Anterior cingulate cortex (tissue), 58 donors: ENCODE measurements around the gene TMIE.
"Not testable (repeated sequence)": the region's sequence is repeated elsewhere in the genome, so short reads cannot be mapped to it uniquely, and the experiment has no call there.

Experiments used
- DNase-seq, 58 donors: peaks; one replicate each; lab custom pipeline; 2025; lab: John Stamatoyannopoulos, UW

TMIE gene

DNA sequence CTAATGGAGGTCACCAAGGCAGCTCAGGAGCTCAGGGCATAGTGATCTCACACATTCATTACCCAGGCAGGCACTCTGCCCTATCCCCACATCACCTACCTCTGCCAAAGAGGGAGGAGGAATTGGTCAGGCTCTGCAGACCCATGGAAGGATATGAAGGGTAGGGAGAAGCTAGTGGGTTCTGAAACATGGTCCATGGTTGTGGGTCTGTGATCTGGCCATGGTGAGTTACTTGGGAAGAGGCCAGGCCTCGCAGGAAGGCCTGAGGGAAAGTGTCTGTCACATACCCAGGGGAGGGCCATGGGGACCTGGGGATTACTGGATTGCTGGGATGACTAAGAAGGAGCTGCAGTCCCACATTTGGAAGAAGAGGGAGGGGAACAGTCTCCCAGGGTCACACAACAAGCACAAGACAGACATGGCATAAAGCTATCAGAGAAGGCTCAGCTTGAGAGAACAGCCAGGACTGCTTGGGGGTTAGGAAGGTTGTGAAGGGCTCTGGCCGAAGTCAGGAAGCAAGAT lies 17.9 kb downstream of the TMIE start:
- DNase-seq: no peak

DNA sequence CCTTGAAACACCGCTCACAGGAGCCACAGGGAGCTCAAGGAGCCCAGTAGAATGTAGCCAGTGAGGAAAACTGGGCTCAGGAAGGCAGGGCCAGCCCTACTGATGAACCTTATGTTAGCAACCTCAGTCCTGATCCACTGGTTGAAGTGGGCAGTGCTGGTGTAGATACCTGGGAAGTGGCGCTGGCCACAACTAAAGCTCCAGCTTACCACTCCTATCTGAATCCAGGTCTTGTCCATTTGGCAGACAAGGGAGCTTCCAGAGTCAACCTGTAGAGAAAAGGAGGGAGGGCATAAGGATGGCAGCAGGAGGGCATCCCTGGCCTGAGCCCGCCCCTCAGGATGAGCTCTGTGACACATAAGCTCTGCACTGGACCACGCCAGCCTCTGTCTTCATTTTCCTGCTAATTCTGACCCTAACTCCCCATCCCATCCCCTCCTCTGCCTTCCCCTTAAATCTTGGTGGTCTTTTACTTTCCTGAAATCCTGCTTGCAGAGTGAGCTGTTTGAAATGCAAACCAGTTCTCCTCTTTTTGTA lies 18.6 kb downstream of the TMIE start:
- DNase-seq: no peak

DNA sequence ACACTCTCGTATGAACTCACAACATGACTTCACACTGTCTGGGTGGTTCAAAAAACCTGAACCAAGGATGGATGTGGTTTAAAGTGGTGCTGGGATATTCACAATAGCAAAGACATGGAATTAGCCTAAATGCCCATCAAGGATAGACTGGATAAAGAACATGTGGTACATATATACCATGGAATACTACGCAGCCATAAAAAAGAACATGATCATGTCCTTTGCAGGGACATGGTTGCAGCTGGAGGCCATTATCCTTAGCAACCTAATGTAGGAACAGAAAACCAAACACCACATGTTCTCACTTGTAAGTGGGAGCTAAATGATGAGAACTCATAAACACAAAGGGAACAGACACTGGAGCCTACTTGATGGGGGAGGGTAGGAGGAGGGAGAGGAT lies 19.8 kb downstream of the TMIE start:
- no peak for DNase-seq

DNA sequence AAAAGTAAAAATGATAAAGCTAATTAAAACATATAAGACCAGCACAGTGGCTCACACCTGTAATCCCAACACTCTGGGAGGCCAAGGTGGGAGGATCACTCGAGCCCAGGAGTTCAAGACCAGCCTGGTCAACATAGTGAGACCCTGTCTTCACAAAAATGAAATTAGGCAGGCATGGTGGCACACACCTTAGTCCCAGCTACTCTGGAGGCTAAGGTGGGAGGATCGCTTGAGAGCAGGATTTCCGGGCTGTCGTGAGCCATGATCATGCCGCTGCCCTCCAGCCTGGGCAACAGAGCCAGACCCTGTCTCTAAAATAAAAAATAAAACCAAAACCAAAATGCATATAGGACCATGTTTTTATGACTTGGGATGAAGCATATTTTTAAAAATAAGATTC lies 21.3 kb downstream of the TMIE start:
- DNase-seq: no peak

DNA sequence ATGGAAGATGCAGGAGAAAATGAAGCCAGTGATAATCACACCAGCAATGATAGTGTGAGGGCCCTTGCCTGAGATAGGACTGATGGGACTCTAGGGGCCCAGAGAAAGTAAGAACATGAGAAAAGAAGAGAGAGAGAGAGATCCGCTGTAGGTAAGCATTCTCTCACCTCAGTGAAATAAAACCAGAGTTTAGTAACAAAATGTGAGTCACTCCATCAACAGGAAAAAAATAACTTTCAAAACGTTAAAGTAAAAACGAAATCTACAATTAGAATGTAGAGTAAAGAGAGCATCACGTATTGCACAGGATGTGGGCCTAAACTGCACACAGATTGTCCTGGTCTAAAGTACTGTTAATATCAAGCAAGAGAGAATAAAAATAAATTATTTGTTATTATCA lies 23.2 kb downstream of the TMIE start:
- DNase-seq: no peak

DNA sequence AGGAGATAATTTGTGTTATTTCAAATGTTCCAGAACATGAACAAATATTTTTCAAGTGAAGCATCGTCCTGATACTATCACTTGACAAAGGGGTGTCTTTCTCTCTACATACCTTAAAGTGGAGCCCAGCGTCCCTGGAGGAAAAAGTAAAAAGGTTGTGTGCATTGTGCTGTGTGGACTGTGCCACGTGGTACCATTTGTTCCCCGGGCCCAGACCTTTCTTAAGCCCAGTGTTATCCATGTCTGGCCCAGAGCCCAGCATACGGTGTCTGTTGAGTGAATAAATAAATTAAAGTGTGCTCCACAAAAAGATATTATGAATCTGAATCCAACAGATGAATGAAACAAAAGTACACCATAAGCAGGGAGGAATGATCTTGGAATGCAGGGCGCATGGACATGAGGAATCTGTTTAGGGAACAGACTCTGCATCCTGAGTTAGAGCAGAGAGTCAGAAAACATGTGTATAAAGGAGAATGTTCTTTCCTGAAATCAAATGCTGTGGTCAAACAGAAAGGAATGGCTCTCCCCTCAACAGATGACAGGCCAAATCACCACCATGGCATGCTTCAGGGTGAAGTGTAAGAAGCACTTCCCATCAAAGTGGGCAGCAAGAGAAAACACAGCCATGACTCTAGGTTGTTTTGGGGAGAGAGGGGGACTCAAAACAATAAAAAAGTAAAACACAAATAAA lies 24.6 kb downstream of the TMIE start:
- no peak for DNase-seq

DNA sequence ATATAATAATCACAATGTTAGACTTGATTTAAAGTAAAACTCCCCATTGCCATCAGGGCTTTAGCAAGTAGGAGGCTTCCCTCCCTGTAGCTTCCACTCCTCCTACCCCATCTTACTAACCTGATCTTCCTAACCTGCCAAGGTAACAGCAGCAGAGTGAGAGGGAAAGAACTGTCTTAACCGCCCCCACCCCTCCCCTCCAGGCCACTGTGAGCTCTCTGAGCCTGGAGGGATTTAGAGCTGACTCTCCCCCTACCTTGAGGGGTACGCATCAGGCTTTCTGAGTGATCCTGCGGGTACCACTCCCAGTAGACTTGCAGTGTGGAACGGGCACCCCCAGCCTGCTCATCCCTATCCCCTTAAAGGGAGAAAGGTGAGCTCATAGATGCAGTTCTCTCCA lies 27.8 kb downstream of the TMIE start:
- DNase-seq: no peak

DNA sequence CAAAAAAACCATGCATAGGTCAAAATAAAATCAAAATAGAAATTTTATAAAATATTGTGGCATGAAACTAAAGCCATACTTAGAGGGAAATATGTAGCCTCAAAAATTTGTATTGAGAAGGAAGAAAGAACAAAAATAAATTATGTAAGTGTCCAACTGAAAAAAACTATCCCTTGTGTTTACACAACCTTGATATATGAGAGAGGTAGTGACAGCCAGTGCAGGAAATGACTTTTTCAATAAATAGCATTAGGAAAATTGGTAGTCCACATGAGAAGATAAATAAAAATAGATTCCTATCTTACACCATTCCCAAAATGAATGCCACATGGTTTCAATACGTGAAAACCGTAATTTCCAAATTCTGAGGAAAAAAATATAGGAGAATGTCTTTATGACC lies 29.6 kb downstream of the TMIE start:
- no peak for DNase-seq

DNA sequence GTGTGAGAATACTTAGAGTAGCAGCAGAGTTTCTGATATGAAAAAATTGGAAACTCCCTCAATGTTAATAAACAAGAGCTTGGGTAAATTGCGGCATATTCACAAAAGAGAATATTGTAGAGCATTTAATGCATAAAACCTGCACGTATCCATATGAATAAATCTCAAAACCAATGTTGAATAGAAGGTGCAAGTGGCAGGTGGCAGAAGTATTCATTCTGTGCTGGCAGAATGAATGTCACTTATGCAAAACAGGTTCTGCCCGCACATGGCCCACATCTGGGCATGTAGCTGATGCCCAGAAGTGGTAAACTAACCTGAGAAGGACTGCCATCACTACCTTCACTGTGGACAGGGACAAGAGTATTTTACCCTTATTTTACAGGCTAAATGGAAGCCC lies 30.6 kb downstream of the TMIE start:
- DNase-seq: no peak

DNA sequence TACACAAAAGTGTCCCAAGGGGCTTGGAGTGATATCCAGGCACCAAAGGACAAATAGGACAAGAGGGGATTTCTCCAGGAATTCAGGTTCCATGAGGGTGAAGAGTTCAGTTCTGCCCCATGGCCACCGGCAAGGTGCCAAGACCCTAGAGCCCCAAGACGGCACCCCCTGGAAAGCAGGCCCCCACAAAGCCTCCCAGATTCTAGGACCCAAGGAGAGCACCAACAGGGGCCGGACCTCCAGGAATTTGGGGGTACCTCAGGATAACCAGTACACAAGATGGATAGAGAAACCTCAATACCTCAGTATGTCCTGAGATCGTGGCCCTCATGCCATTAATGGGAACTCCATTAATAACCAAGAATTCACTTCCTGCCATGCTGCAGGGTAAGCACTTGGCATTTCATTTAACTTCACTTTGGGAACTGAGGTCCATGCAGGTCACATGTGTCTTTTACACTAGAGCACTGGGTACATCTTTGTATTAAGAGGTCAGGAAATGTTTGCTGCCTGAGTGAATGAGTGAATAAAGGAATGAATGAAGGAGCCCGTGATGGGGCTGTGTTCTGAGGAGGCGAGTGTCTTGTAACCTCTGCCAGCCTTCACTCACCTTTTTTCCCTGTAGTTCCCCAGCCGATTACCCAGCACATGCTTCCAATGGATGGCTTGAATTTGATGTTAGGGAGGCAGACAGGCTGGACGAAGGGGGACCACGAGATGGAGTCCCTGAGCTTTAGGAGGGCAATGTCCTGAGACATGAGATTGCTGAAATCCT lies 32.0 kb downstream of the TMIE start:
- no peak for DNase-seq

DNA sequence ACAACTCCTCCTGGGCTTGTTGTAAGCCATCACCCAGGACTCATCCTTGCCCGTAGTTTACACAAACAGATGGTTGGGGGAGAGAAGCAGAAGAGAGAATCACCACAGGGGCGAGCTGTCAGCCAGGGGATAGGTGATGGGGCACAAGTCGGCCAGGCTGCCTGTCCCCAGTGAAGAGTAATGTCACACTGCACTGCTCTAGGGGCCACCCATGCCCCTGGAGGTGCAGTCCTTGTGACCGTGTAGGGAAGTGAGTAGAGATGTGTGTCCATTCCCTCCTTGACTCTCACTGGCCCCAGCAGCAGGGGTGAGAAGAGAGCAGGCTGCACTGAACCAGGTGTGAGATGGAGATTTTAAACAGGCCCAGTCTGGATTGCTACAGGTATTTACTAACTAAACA lies 33.6 kb downstream of the TMIE start:
- no peak for DNase-seq

DNA sequence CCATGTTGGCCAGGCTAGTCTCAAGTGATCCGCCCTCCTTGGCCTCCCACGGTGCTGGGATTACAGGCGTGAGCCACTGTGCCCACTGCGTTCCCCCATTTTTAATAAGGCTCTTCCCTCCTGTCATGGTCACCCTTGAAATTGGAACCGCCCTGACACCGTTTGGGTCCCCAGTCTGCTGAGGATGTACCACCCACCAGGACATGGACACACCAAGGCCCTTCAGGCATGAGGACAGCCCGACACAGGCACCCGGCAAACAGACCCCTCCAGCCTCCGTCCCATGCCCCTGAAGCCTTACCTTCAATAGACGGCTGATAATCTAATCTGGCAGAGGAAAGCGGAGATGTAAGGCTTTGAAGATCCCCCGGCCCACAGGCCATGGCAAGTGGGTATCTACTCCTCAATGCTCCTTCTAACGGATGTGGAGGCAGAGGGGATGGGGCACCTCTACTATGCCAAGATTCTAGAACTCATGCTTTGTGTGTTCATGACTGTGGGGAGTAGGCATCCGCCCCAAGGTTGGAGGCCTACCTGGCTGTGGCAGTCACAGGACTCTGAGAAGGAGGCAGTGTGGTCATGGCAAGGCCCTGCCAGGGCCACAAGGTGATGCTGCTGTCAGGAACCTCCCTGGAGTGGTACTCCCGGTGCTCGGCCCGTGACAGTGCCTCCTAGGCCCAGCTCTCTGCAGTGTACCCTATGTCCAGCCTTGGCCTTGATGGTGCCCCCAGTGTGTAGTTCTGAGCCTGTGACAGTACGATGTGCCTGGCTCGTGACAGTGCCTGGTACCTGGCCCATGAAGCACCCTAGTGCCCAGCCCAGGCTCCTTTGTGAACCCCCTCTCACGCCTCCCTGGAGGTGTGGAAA lies 35.0 kb downstream of the TMIE start:
- DNase-seq: no peak

DNA sequence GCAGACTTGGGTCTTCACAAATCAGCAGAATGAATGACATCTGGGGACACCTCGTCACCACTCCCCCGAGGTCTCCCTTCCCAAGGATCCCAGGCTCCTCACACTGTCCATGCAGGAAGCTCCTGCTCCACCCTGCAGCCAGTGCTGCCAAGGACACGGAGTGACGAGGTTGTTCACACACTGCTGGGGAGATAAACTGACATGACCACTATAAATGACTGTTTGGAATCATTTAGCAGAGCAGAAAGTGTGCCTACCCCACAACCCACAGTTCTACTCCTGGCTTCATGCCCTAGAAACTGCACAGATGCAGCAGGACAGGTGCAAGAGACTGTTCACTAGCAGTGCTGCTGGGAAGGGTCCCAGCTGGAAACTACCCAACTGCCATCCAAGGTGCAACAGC lies 36.1 kb downstream of the TMIE start:
- DNase-seq: no peak

DNA sequence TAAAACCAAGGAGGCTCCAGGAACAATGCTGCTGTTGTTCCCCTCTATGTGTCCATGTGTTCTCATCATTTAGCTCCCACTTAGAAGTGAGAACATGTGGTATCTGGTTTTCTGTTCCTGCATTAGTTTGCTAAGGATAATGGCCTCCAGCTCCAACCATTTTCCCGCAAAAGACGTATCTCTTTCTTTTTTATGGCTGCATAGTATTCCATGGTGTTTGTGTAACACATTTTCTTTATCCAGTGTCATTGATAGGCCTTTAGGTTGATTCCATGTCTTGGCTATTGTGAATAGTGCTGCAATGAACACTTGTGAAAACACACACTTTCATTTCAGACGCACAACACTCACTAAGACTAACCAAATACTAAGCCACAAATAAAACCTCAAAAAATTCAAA lies 38.4 kb downstream of the TMIE start:
- not testable (repeated sequence) for DNase-seq

DNA sequence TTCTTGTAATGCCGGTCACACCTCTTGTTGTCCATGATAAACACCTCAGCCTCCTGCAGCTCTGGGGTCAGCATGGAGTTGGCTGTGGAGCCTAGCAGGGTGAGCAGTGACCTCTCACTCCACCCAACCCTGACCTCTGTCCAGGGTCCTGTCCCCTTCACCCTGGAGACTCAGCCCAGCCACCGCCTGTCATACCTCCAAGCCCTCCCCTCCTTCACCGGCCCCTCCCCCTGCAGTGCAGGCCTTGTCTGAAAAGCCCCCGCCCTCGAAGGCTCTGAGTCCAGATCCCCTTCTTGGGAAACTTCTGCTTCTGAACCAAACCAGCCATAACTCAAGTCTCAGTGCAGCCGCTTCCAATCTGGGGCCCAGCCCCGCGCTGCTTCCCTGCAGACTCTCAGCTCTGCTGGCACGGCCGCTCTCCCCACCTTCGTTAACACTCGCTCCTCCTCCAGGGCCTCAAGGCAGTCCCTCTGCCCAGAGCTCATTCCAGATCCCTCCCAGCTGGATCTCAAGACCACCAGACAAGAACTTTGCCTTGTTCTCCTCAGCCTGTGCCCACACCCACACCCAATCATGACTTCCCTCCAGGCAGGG lies 41.9 kb downstream of the TMIE start:
- DNase-seq: no peak

DNA sequence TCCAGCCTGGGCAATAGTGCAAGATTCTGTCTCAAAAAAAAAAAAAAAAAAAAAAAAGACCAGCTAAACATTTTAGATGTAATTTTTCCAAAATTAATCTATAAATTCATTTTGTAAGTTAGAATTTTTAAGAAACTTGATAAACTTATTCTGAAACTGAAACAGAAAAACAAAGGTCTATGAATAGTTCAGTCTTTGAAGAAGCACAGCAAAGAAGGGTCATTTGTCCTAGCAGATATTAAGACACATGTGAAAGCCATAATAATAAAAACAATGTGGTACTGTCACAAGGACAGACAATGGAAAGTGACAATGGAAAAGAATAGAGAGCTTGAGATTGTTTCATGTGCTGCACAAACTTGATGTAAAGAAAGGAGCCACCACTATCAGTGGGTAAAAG lies 45.5 kb downstream of the TMIE start:
- DNase-seq: no peak

DNA sequence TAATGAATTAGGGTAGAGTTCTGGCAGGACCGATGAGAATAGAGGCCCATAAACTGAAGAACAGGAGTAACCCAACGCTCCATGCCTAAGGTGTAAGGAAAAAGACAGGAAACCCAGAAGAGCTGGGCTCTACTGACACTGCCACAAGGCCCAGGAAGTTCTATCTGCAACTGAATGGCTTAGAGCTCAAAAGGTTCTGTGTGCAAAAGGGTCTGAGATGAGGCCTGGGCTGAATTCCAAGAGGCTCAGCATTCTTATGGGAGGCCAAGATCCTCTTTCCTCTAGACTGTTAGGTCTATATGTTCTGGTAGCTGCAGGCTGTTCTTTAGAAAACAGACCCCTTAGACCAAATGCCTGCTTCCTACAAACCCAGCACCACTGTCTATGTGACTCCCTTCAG lies 47.0 kb downstream of the TMIE start:
- no peak for DNase-seq

DNA sequence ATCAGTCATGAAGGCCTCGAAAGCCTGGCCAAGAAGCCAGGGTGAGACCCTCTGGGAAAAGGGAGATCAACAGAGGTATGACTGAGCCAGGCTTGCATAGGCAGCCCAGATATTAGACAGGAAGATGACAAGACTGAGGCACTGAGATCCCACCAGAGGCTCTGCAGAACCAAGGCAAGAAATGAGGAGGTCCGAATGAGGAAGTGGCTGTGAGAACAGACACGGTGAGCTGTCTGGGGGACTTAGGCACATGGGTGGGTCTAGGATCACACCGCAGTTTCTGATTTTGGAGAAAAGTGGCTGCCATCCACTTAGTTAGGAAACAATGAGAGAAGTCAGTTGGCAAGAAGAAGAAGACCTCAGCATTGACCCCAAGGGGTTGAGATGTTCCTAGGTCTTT lies 47.9 kb downstream of the TMIE start:
- DNase-seq: no peak

DNA sequence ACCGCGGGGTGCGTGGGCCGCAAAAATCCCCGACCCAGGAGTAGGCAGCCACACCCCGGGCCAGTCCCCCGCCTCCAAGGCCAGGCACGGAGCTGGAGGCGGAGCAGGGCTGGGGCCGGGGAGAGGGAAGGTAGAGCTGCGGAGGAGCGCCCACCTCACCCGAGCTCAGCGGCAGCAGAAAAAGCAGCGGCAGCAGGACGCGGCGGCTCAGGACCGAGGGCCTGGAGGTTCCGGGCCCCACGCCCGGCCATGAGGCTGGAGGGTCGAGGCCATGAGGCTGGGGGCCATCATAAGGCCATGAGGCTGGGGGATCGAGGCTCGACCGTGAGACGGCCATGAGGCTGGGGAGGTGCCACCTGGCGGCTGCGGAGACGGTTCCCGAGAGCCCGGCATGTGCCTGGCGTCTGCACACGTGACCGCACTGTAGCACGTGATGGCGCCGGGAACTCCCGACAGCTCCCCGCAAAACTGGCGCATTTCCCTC lies 49.4 kb downstream of the TMIE start:
- DNase-seq: no peak

DNA sequence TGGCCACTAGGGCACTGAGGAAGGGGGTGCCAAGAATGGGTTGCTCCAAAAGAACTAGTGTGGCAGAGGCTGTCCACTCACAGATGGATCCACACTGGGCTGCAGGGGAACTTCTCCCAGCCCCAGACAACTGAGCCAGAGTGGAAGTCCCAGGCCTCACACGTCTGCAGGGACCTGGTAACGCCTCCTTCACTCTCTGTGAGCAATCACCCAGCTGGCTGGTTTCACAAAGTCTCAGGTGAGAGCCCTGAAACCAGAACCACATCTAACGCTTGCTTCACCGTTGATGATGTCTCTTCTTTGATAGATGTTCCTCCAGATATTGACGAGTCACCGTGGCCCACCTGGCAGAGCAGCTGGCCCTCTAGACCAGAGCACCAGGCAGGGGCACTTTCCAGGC lies 51.9 kb downstream of the TMIE start:
- not testable (repeated sequence) for DNase-seq
